MM.1S (cell line): ENCODE measurements around the gene PTGES.

Source experiments
- CTCF ChIP-seq: fragments of 300-600 bp; sonication (generic); IDR thresholded peaks from 2 replicates; pipeline ENCODE4 v1.5.1; 2016; ENCODE audit warnings: antibody characterized with exemption, low read length, mixed read lengths
- EZH2 ChIP-seq: fragments of 300-600 bp; sonication (generic); optimal IDR thresholded peaks from 2 replicates; pipeline ENCODE3; 2017; ENCODE audit warnings: low read depth, mild to moderate bottlenecking, antibody characterized with exemption, low read length, mixed read lengths
- EZH2phosphoT487 ChIP-seq: fragments of 300-600 bp; sonication (generic); IDR thresholded peaks from 2 replicates; pipeline ENCODE4 v1.6.1; 2018; ENCODE audit warnings: antibody characterized with exemption, low read length

GRCh38 chr9:129785866-129786265, 33.0 kb upstream of the PTGES start:
- no peak for TF ChIP-seq CTCF
- no peak for TF ChIP-seq EZH2
- no peak for TF ChIP-seq EZH2phosphoT487
